Activated T-cell treated with anti-CD3 and anti-CD28 coated beads for 4 hours (primary cell): ENCODE data around the gene FRMD4A.
"Not testable (repeated sequence)": the region's sequence is repeated elsewhere in the genome, so short reads cannot be mapped to it uniquely, and the experiment has no call there.

Source experiments
- DNase-seq: peaks from one replicate; pipeline ENCODE4 v3.0.0-alpha.2; 2020

Gene FRMD4A

DNA sequence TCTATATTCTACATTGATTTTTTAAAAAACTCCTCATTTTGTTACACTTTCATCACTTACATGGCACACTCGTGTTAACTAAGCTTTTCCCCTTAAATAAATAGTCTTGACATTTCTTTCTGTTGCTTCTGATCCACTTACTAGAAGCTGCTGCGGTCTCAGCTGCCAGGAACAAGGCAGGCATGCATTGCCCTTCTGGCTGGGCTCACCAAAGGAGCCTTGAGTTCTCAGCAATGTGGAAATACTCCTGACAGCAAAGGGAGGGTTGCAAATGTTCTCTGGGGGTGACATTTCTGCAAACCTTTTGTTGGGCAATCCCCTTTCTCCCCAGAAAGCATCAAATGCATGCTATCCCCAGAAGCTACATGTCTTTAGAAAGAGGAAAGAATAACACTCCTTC is 393.9 kb downstream of the FRMD4A start:
- DNase-seq, result no peak

DNA sequence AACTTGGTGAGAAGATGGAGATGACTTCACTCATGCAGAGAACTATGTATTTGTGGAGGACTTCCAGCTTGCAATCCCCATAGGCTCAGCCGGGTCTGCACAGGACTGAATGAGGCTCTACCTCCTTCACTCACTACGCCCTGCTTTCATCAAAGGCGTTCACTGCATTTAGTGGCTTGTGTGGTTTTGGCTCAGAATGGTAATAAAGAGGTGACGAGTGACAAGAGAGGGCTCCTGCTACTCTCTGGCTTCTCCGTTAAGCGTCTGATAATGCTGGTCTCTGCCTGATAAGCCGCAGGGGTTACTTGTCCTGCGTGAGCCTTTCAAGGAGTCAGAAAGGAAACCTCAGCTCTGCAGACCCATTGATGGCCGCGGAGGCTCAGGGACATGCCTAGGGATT is 400.6 kb downstream of the FRMD4A start:
- DNase-seq, result no peak

- no peak for DNase-seq
Observed at GRCh38 chr10:13928451-13928850, 402.3 kb downstream of the FRMD4A start.

DNA sequence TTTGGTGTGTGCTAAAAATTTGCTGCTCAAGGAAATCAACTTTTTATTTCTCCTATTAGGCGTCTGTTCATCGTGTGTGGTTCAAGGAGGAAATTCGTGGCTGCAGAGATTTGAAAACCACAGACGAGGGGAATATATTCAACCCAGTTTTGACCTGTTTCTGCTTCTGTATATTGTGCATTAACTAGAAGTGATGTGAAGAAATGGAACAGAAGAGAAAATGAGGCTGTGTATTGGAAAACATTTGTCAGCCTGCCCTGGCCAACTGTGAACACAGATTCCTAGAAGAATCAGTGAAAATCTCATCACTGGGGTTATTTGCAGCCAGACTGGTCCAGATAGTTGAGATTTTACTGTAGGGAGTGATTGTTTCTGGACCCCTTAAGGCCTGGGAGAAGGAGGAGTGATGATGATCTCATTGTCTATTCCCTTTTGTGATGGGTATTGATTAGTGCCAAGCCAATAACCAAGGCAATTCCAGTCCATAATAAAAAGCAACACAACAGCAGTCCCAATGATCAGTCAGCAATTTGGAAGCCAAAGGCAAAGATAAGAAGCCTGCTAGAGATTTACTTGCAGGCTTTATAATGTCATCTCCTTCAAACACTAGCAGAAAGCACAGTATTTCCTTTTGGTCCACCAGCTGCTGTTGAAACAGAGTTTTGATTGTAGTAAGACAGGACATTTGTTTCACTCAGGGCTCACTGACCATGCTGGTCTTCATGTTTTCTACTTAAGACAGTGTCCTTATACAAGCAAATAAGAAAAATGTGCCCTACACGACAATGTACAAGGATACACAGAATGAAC is 404.5 kb downstream of the FRMD4A start:
- DNase-seq, result no peak

GRCh38 chr10:13924040-13924725 is 406.5 kb downstream of the FRMD4A start:
- no peak for DNase-seq

DNA sequence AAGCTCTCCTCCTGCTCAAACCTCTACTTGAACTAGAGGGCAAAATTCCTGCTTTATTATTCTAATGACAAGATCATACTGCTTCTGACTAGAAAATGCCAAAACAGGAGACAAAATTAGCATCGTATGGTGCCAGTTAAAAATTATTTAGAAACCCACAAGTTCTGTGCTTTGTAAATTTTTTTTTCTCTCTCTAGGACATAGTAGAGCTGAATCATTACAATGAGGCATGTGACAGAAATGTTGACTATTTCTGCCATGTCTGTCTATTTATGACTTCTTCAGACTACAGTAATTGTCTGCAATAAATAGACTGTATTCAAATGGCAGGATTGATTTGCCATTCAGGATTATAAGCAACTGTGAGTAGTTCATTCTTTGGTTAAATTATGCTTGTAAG is 408.1 kb downstream of the FRMD4A start:
- DNase-seq, result no peak

- DNase-seq, result no peak
Observed at GRCh38 chr10:13921941-13922340, 408.8 kb downstream of the FRMD4A start.

- not testable (repeated sequence) for DNase-seq
Observed at GRCh38 chr10:13921131-13921530, 409.6 kb downstream of the FRMD4A start.

DNA sequence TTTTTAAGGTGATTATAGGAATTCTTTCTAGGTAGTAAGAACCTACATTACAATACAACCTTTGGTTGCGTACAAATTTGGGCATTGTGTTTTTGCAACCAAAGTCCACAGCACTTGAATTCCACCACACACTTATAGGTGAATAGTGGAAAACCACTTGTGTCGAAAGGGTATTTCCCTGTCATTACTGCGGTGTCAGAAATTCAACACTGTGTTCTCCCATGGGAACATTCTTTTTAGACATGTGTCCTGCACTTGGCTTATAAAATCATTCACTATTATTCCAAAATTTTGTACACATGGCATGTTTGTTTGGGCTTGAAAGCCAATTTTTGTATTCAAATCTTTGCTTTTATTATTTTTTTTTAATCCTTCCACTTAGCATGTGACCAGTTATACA is 410.3 kb downstream of the FRMD4A start:
- DNase-seq, result no peak

- no peak for DNase-seq
Observed at GRCh38 chr10:13920031-13920430, 410.7 kb downstream of the FRMD4A start.

DNA sequence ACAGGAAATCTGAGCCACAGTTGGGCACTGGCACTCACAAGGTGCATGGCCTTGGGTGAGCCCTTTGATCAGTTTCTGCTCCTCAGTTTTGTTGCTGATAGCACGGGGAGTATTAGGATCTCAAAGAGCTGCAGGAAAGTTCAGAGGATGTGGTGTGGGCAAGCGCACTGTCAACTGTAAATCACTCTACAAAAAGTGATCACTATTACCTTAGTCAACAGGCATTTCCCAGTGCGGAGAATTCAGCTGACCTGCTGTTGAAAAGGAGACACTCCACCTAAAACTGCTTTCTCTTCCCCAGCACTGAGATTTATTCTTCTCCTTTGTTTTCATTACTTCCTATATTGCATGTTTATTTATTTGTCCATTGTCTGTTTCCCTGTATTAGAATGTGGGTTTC is 412.9 kb downstream of the FRMD4A start:
- no peak for DNase-seq

GRCh38 chr10:13916384-13916947 is 414.3 kb downstream of the FRMD4A start:
- DNase-seq, result no peak

DNA sequence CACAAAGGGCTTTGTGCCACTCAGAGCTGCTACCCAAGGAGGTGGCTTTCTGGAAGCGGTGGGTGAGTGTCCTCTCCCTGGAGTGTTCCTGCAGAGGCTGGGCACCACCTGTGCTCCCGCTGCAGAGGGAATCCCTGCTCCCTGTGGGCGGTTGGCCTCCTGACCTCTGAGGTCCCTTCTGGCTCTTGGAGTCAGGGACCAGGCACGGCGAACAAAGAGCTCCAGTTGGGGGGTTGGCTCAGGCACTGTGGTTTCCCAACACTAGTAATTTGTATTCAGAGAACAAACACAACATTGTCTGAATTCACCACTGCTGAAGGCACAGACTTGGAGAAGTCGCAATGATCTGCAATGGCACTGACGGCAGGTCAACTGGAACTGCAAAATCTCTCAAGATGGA is 415.0 kb downstream of the FRMD4A start:
- no peak for DNase-seq

DNA sequence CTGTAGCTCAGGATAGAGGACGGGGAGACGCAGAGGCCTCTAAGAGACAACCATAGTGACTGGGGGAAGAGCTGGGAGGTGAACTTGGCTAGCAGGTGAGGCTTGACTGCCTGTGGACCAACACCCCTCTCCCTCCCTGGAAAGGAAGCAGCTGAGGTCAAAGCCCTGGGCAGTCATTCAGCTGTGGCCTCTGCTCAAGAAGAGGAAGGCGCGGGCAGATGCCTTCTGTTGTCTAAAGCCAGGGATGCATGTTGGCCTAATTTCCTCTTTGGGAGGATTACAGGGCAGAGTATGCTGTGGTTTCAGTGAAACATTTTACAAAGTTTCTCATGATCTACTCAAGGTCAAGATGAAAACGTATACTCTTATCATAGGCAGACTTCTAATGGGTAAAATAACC is 416.8 kb downstream of the FRMD4A start:
- DNase-seq, result no peak

GRCh38 chr10:13911821-13912520 is 418.8 kb downstream of the FRMD4A start:
- DNase-seq, result no peak

DNA sequence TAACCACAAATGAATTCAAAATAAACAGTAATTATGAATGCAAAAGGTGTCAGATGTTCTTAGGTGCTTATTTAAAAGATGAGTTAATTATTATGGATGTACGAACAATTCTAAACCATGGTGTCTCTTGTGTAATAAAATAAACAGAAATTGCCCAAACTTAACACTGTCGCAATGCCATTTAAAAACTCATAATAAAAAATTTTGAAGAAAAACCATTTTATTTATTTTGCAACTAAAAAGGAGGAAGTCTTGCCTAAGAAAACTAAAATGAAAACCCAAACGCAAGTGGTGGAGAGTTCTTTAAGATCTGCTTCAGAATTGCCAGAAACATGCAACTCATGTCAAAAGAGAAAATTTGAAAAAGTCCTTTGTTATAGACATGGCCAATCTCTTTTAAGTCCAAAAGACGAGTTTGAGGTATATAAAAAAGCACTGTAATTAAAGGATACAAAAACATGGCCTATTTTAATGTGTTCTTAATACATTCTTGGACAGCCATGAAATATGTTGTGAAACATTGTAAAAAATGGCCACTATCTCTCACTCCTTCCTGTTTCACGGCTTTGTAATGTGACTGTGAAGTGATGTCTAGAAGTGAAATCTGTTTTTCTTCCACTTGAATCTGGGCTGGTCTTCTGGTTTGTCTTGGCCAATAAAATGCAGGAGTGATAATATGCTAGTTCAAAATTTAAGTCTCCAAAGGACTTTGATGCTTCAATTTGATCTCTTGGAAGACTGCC is 421.0 kb downstream of the FRMD4A start:
- DNase-seq, result no peak

DNA sequence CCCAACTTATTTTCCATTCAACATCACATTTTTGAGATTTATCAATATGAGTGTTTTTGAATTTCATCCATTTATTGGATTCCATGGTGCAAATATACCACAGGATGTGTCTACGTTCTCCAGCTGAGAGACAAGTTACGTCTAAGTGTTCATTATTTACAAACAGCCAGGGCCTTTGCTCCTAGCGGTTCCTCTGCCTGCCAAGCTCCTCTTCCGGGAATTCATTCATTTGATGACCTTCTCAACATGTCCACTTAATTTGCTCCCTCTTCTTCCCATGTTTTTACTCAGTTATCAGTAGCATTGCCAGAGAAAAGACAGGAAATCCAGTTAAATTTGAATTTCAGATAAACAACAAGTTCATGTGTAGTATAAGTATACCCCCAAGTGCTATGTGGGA is 422.2 kb downstream of the FRMD4A start:
- no peak for DNase-seq

GRCh38 chr10:13907570-13907969 is 423.2 kb downstream of the FRMD4A start:
- DNase-seq, result no peak

GRCh38 chr10:13905281-13905680 is 425.4 kb downstream of the FRMD4A start:
- no peak for DNase-seq

- DNase-seq, result no peak
Observed at GRCh38 chr10:13904064-13904463, 426.7 kb downstream of the FRMD4A start.

GRCh38 chr10:13902868-13903587 is 427.7 kb downstream of the FRMD4A start:
- no peak for DNase-seq

GRCh38 chr10:13899941-13900340 is 430.8 kb downstream of the FRMD4A start:
- no peak for DNase-seq
